ACC112 (cell line): ENCODE measurements around the gene MED22.
"Not testable (repeated sequence)": the region's sequence is repeated elsewhere in the genome, so short reads cannot be mapped to it uniquely, and the experiment has no call there.

Experiments
- H2AFZ ChIP-seq: fragments of 200-600 bp; sonication (generic); one replicate; pipeline ENCODE4 v1.6.0; 2017; ENCODE audit warnings: antibody characterized with exemption, low read length; ENCODE audit not compliant: unreplicated experiment
- H3K27ac ChIP-seq: fragments of 200-600 bp; sonication (generic); 2 replicates; pipeline ENCODE4 v1.5.1; 2014; ENCODE audit warnings: low read depth, mild to moderate bottlenecking, antibody characterized with exemption, low read length, moderate library complexity
- H3K27me3 ChIP-seq: fragments of 200-600 bp; sonication (generic); 2 replicates; pipeline ENCODE4 v1.6.1; 2014; ENCODE audit warnings: mild to moderate bottlenecking, antibody characterized with exemption, low read length, moderate library complexity, mixed read lengths; ENCODE audit not compliant: insufficient read depth
- H3K36me3 ChIP-seq: fragments of 200-600 bp; sonication (generic); 2 replicates; pipeline ENCODE4 v1.6.1; 2016; ENCODE audit warnings: mild to moderate bottlenecking, antibody characterized with exemption, low read length, moderate library complexity, mixed read lengths; ENCODE audit not compliant: insufficient read depth
- H3K4me1 ChIP-seq: fragments of 200-600 bp; sonication (generic); one replicate; pipeline ENCODE4 v1.6.1; 2016; ENCODE audit warnings: low read length, mixed read lengths; ENCODE audit not compliant: insufficient read depth, unreplicated experiment, control insufficient read depth
- H3K4me3 ChIP-seq: fragments of 200-600 bp; sonication (generic); 2 replicates; pipeline ENCODE4 v1.5.1; 2014; ENCODE audit warnings: mild to moderate bottlenecking, low read depth, low read length
- H3K79me2 ChIP-seq: fragments of 200-600 bp; sonication (generic); one replicate; pipeline ENCODE4 v1.6.0; 2016; ENCODE audit warnings: low read length; ENCODE audit not compliant: control insufficient read depth, unreplicated experiment, insufficient read depth

The MED22 gene

DNA sequence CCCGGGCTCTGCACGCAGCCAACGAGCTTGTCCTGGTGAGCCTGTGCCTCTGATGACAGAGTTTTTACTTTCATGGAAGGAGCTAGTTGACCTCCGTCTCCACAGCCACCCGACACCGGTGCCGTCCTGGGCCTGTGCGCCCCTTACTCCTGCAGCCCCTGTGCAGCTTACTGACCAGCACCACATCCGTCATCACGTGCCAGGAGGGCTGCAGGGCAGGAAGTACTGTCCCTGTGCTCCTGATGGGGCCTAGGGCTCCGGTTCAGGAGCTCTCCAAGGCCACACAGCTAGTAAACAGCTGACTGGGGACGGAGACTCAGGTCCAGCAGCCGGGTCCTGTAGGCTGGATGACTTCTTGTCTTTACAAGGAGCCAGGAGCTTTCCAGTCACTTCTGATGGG is 38.4 kb upstream of the MED22 start:
- H3K4me3 ChIP-seq: no peak overlapping the region
- H3K27me3 ChIP-seq: no peaks in the 10 kb centered on the region
- H3K36me3 ChIP-seq: no peaks in the 10 kb centered on the region
- H3K79me2 ChIP-seq: no peaks in the 10 kb centered on the region
- no peak overlapping the region for H3K27ac ChIP-seq
- no peak overlapping the region for H2AFZ ChIP-seq
- no peaks in the 10 kb centered on the region for H3K4me1 ChIP-seq

DNA sequence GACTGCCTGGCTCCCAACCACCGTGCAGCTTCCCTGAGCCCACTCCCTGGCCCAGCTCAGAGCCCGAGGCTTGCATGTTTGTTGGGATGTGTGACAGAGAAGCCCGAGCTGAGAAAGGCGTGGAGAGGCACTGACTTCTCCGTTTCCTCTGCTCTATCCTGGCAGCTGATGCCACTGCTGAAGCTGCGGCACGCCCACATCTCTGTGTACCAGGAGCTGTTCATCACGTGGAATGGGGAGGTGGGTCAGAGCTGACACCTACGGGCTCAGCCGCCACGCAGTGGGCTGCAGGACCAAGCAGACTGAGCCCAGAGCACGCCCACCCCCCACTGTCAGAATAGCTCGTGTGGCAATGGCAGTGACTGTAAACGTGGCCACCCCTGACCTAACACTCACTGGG is 37.5 kb upstream of the MED22 start:
- no peaks in the 10 kb centered on the region for H3K4me1 ChIP-seq

DNA sequence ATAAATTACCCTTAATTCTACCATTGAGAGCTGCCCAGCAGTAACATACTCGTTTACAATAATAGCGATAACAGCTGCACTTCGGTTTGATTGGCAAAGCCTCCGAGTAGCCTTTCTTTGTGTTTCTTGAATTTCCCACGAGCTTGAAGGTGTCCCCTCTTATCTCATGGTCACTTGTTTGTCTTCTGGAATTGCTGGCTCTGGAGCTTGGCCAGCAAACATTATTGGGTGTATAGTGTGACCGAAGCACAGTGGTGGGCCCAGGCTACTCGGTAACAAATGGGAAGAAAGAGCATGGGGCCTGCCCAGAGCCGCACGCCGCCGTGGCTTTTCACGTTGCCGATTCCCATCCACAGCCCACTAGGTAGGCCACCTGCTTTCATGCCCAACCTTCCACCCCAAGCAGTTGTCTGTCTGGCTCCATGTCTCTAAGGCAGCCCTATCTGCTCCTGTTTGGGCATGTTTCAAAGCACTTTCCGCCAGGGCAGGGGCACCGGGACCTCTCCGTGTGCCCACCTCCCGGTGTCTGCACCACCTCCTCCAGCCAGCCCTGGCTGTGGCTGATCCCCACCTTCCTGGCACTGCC is 36.9 kb upstream of the MED22 start:
- Histone ChIP-seq H2AFZ (no peak overlapping the region), H3K4me1 (no peaks in the 10 kb centered on the region), H3K4me3 (no peak overlapping the region), H3K79me2 (no peaks in the 10 kb centered on the region), H3K27ac (no peak overlapping the region), H3K36me3 (no peaks in the 10 kb centered on the region), H3K27me3 (no peaks in the 10 kb centered on the region)

More for the DNA sequence above, 37.5 kb upstream of the MED22 start:
- Histone ChIP-seq H3K27ac (no peak overlapping the region), H3K36me3 (no peaks in the 10 kb centered on the region), H3K4me3 (no peak overlapping the region), H3K27me3 (no peaks in the 10 kb centered on the region), H3K79me2 (no peaks in the 10 kb centered on the region), H2AFZ (no peak overlapping the region)

DNA sequence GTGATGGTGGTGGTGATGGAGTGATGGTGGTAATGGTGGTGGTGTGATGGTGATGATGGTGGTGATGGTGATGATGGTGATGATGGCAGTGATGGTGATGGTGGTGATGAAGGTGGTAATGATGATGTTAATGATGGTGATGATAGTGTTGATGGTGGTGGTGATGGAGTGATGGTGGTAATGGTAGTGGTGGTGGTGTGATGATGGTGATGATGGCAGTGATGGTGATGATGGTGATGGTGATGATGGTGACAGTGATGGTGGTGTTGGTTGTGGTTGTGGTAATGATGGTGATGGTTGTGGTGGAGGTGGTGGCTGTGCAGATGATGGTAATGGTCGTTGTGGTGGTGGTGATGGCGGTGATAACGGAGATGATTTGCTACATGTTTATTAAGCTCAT is 35.5 kb upstream of the MED22 start:
- Histone ChIP-seq H2AFZ (no peak overlapping the region), H3K36me3 (no peaks in the 10 kb centered on the region), H3K4me1 (no peaks in the 10 kb centered on the region), H3K27me3 (no peaks in the 10 kb centered on the region), H3K79me2 (no peaks in the 10 kb centered on the region), H3K27ac (no peak overlapping the region), H3K4me3 (no peak overlapping the region)

DNA sequence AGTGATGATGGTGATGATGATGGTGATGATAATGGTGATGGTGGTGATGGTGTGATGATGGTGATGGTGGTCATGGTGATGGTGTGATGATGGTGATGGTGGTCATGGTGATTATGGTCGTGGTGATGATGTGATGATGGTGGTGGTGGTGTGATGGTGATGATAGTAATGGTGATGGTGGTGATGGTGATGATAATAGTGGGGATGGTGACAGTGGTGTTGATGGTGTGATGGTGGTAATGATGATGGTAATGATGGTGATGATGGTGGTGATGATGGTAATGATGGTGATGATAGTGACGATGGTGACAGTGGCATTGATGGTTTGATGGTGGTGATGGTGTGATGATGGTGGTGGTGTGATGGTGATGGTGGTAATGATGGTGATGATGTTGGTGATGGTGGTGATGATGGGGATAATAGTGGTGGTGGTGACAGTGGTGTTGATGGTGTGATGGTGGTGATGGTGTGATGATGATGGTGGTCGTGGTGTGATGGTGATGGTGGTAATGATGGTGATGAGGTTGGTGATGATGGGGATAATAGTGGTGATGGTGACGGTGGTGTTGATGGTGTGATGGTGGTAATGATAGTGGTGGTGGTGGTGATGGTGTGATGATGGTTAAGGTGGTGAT is 34.7 kb upstream of the MED22 start:
- Histone ChIP-seq H3K79me2 (no peaks in the 10 kb centered on the region), H3K4me1 (no peaks in the 10 kb centered on the region), H3K4me3 (no peak overlapping the region), H3K27me3 (no peaks in the 10 kb centered on the region), H2AFZ (no peak overlapping the region), H3K27ac (no peak overlapping the region), H3K36me3 (no peaks in the 10 kb centered on the region)

DNA sequence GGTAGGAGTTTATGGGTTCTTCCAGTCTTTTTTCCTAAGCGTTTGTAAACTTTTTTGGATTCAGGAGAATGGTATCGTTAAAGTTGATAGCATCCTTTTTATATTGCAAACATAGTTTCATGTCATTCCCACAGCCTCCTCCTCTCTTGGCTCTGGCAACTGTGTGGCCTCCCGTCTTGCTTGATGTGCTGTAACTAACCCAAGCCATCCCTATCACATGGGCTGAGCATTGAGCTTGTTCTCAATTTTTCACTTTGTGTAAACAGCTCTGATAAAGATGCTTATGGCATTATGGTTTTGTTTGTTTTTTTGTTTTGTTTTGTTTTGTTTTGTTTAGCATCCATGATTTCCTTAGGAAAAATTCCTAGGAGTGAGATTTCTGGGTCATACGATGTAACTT is 32.8 kb upstream of the MED22 start:
- H3K79me2 ChIP-seq: peaks cover 6% of the 10 kb centered on the region
- H2AFZ ChIP-seq: no peak overlapping the region
- H3K4me3 ChIP-seq: no peak overlapping the region

DNA sequence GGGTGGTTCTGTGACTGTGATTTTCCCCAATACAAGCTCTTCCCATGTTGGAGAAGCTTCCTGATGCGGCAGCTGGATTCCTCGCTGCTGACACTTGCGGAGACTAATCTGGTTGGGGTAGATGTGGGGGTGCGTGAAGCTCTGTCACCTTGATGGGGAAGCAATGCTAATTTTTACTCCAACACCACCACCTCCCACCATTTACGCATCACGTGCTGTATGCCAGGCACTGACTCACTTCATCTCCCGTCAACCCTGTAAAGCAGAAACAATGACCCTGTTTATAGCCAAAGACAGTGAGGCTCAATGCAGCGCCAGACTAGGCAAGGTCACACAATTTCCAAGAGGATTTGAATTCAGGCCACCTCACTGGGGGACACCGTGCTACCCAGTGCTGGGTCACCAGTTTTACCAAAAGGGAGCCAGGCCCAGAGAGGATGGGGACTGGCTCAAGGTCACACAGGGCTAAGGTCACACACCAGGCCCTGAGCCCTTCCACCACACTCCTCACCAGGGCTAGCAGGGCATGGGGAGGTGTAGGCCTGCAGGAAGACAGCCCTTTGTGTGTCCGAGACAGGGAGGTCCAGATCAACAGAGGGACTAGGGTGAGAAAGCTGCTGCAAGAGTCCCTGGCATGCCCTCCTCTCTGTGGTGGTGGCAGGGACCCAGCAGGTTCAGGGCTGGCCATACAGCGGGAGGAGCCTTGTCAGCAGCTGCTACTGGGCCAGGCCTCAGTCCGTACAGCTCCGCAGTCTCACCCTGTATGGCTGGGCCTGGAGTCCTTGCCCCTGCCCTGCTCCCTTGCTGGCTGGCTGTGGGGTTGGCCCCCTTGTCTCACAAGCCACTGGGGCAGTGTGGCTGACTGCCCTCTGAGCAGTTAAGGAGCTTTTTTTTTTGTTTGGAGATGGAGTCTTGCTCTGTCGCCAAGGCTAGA is 31.5 kb upstream of the MED22 start:
- Histone ChIP-seq H3K27me3 (no peaks in the 10 kb centered on the region), H3K4me1 (no peaks in the 10 kb centered on the region), H2AFZ (no peak overlapping the region), H3K79me2 (peaks cover 19% of the 10 kb centered on the region), H3K4me3 (no peak overlapping the region), H3K36me3 (no peaks in the 10 kb centered on the region), H3K27ac (no peak overlapping the region)

More for the DNA sequence above, 32.8 kb upstream of the MED22 start:
- no peak overlapping the region for H3K27ac ChIP-seq
- H3K27me3 ChIP-seq: no peaks in the 10 kb centered on the region
- H3K36me3 ChIP-seq: no peaks in the 10 kb centered on the region
- no peaks in the 10 kb centered on the region for H3K4me1 ChIP-seq

DNA sequence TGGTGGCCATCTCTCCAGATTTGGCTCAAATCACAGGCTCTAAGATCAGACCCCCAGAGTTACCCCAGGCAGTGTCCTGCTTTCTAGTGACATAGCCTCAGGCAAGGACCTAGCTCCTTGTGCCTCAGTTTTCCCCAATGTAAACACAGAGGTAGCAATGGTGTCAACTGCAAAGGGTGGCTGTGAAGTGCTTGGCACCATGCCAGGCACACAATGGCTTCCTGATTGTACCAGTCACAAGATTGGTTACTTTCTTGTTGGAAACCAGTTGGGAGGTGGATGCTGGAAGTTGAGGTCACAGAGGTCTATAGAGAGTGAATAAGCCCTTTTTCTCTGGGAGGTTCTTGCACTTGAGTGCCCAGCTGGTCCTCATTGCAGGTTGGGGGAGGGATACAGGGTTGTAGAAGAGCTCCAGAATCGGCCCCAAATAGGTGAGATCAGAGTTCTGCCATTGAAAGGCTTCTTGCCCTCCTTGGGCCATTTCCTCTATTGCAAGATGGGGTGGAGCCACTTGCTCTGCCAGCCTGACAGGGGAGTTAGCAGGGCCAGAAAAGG is 30.6 kb upstream of the MED22 start:
- no peak overlapping the region for H2AFZ ChIP-seq
- peaks cover 28% of the 10 kb centered on the region for H3K79me2 ChIP-seq
- no peak overlapping the region for H3K4me3 ChIP-seq
- H3K4me1 ChIP-seq: peaks cover 5% of the 10 kb centered on the region
- no peaks in the 10 kb centered on the region for H3K27me3 ChIP-seq
- H3K27ac ChIP-seq: no peak overlapping the region
- H3K36me3 ChIP-seq: no peaks in the 10 kb centered on the region

DNA sequence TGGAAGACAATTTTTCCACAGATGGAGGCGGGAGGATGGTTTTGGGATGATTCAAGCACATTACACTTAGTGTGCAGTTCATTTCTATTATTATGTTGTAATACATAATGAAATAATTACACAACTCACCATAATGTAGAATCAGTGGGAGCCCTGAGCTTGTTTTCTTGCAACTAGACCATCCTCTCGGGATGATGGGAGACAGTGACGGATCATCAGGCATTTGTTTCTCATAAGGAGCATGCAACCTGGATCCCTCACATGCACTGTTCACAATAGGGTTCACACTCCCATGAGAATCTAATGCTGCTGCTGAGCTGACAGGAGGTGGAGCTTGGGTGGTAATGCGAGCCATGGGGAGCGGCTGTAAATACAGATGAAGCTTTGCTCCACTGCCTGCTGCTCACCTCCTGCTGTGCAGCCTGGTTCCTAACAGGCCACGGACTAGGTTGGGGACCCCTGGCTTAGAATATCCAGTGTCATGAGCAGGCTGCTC is 29.8 kb upstream of the MED22 start:
- Histone ChIP-seq H3K27ac (no peak overlapping the region), H3K36me3 (no peaks in the 10 kb centered on the region), H2AFZ (no peak overlapping the region), H3K79me2 (peaks cover 35% of the 10 kb centered on the region), H3K4me3 (no peak overlapping the region), H3K27me3 (no peaks in the 10 kb centered on the region), H3K4me1 (peaks cover 8% of the 10 kb centered on the region)

DNA sequence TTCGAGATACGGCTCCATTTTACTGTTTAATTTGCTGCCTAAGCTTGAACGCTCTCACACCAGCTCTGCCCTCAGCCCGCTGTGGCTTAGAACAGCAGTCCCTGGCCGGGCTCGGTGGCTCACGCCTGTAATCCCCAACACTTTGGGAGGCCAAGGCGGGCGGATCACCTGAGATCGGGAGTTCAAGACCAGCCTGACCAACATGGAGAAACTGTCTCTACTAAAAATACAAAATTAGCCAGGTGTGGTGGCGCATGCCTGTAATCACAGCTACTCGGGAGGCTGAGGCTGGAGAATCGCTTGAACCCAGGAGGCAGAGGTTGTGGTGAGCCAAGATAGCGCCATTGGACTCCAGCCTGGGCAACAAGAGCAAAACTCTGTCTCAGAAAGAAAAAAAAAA is 29.3 kb upstream of the MED22 start:
- H3K27ac ChIP-seq, H3K4me3 ChIP-seq, H3K27me3 ChIP-seq, H3K36me3 ChIP-seq, H2AFZ ChIP-seq: not testable (repeated sequence)
- peaks cover 13% of the 10 kb centered on the region for H3K4me1 ChIP-seq
- H3K79me2 ChIP-seq: peaks cover 40% of the 10 kb centered on the region
